HEK293T (cell line): Measurements from ENCODE around the gene C1orf105.

Experiments used
- BHLHE40 ChIP-seq: fragments of 450-650 bp; IDR thresholded peaks from 2 replicates; pipeline ENCODE4 v1.6.1; 2016; ENCODE audit warnings: mild to moderate bottlenecking, moderate library complexity, borderline replicate concordance
- FOXK2 ChIP-seq: fragments of 450-650 bp; IDR thresholded peaks from 2 replicates; pipeline ENCODE4 v1.6.1; 2016; ENCODE audit warnings: mild to moderate bottlenecking
- FOXM1 ChIP-seq: fragments of 450-650 bp; IDR thresholded peaks from 2 replicates; pipeline ENCODE4 v1.6.1; 2017; ENCODE audit warnings: mild to moderate bottlenecking, borderline replicate concordance
- SP1 ChIP-seq: fragments of 450-650 bp; IDR thresholded peaks from 2 replicates; pipeline ENCODE4 v1.6.1; 2017
- SUZ12 ChIP-seq: fragments of 450-650 bp; IDR thresholded peaks from 2 replicates; pipeline ENCODE4 v1.6.1; 2016; ENCODE audit warnings: mild to moderate bottlenecking
- TARDBP ChIP-seq: fragments of 450-650 bp; IDR thresholded peaks from 2 replicates; pipeline ENCODE4 v1.6.1; 2016

DNA sequence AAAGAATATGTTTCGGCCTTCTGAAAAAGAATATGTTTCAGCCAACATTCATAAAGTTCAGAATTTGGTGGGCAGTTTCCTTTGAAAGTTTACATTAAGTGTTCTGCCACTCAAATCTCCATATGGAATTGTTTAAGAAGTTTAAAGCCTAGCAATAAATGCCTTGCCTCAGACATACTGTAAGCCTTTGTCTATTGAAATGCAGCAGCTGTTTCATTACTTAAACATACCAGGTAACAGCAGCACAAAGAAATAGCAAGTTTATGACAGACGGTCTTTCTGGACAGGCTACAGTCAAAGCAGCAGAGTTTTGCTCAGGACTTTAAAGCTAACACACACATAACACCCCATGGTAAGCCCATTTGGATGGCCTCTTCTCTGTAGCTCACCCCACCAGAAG is 38.5 kb upstream of the C1orf105 start:
- TF ChIP-seq FOXK2: no peak
- no peak for TF ChIP-seq TARDBP
- no peak for TF ChIP-seq SP1
- TF ChIP-seq SUZ12: no peak
- TF ChIP-seq BHLHE40: no peak
- TF ChIP-seq FOXM1: no peak
